ENCODE data around the gene SIRPB2.
"Not testable (repeated sequence)": the region's sequence is repeated elsewhere in the genome, so short reads cannot be mapped to it uniquely, and the experiment has no call there.

Gene SIRPB2

GRCh38 chr20:1499528-1500420 is 8.6 kb upstream of the SIRPB2 start:
- DNase-seq, result no peak

GRCh38 chr20:1497371-1497770 is 6.2 kb upstream of the SIRPB2 start:
- not testable (repeated sequence) for DNase-seq

- DNase-seq, result no peak
These were observed 5.7 kb upstream of the SIRPB2 start for GRCh38 chr20:1496930-1497329.

- DNase-seq, result no peak
These were observed 3.2 kb upstream of the SIRPB2 start for GRCh38 chr20:1494436-1494835.

- DNase-seq, result no peak
These were observed 2.3 kb upstream of the SIRPB2 start for GRCh38 chr20:1493536-1493935.

- DNase-seq, result no peak
These were observed 831 bp upstream of the SIRPB2 start for GRCh38 chr20:1491860-1492642.

GRCh38 chr20:1490643-1491195 is 501 bp downstream of the SIRPB2 start:
- no peak for DNase-seq

- no peak for DNase-seq
These were observed 1.3 kb downstream of the SIRPB2 start for GRCh38 chr20:1489764-1490436.

GRCh38 chr20:1489325-1489724 is 1.9 kb downstream of the SIRPB2 start:
- DNase-seq, result no peak

GRCh38 chr20:1486566-1486965 is 4.7 kb downstream of the SIRPB2 start:
- no peak for DNase-seq

GRCh38 chr20:1484438-1485116 is 6.6 kb downstream of the SIRPB2 start:
- DNase-seq, result no peak

- no peak for DNase-seq
These were observed 11.2 kb downstream of the SIRPB2 start for GRCh38 chr20:1479831-1480595.

- no peak for DNase-seq
These were observed 12.7 kb downstream of the SIRPB2 start for GRCh38 chr20:1478566-1478965.

- no peak for DNase-seq
These were observed 13.2 kb downstream of the SIRPB2 start for GRCh38 chr20:1477896-1478490.

GRCh38 chr20:1474817-1475603 is 16.2 kb downstream of the SIRPB2 start:
- no peak for DNase-seq

GRCh38 chr20:1474325-1474724 is 16.9 kb downstream of the SIRPB2 start:
- no peak for DNase-seq

GRCh38 chr20:1473246-1474220 is 17.7 kb downstream of the SIRPB2 start:
- DNase-seq, result no peak

GRCh38 chr20:1472556-1473245 is 18.5 kb downstream of the SIRPB2 start:
- no peak for DNase-seq

- DNase-seq, result no peak
These were observed 20.0 kb downstream of the SIRPB2 start for GRCh38 chr20:1471242-1471641.

Data from activated T-cell treated with anti-CD3 and anti-CD28 coated beads for 4 hours (primary cell).